SU-DHL-6 (cell line): ENCODE data around the gene GPR135.

Experiments
- H2AFZ ChIP-seq: fragments of 200-600 bp; sonication (generic); 2 replicates; pipeline ENCODE4 v1.6.1; 2014; ENCODE audit warnings: low read depth, mild to moderate bottlenecking, moderate library complexity, mixed read lengths, antibody characterized with exemption, low read length; ENCODE audit not compliant: severe bottlenecking
- H3F3A ChIP-seq: fragments of 200-600 bp; shearing (Covaris generic); 2 replicates; pipeline ENCODE4 v1.6.0; 2016; ENCODE audit warnings: antibody characterized with exemption, mild to moderate bottlenecking; ENCODE audit not compliant: insufficient read depth
- H3K27ac ChIP-seq: fragments of 200-600 bp; sonication (generic); 2 replicates; pipeline ENCODE4 v1.5.1; 2016; ENCODE audit warnings: low read depth, mild to moderate bottlenecking, low read length, moderate library complexity, mixed read lengths
- H3K27me3 ChIP-seq: fragments of 200-600 bp; sonication (generic), shearing (Covaris generic); 2 replicates; pipeline ENCODE4 v1.6.0; 2014; ENCODE audit warnings: mild to moderate bottlenecking, low read length
- H3K36me3 ChIP-seq: fragments of 200-600 bp; sonication (generic); 2 replicates; pipeline ENCODE4 v1.6.1; 2014; ENCODE audit warnings: mild to moderate bottlenecking, low read length, mixed read lengths
- H3K4me2 ChIP-seq: fragments of 300-600, 200-600 bp; shearing (Covaris generic), sonication (generic); 2 replicates; pipeline ENCODE4 v1.6.0; 2014; ENCODE audit warnings: low read length, low read depth, mild to moderate bottlenecking; ENCODE audit not compliant: poor library complexity, severe bottlenecking
- H3K4me3 ChIP-seq: fragments of 200-600 bp; sonication (generic); 2 replicates; pipeline ENCODE4 v1.5.1; 2014; ENCODE audit warnings: antibody characterized with exemption, low read length, mild to moderate bottlenecking, mixed read lengths; ENCODE audit not compliant: insufficient read depth, poor library complexity, severe bottlenecking
- H3K79me2 ChIP-seq: fragments of 200-600 bp; sonication (generic); 2 replicates; pipeline ENCODE4 v1.6.1; 2014; ENCODE audit warnings: mild to moderate bottlenecking, low read length, moderate library complexity; ENCODE audit not compliant: insufficient read depth
- H3K9ac ChIP-seq: fragments of 200-600 bp; sonication (generic); 2 replicates; pipeline ENCODE4 v1.7.0; 2014; ENCODE audit warnings: mild to moderate bottlenecking, low read length
- H3K9me2 ChIP-seq: fragments of 200-600 bp; sonication (generic); replicated peaks from 2 replicates; pipeline ENCODE4 v1.6.1; 2014; ENCODE audit warnings: low read length; ENCODE audit not compliant: insufficient read depth
- H3K9me3 ChIP-seq: fragments of 200-600 bp; sonication (generic); 2 replicates; pipeline ENCODE4 v1.6.1; 2014; ENCODE audit warnings: low read length, mixed read lengths; ENCODE audit not compliant: insufficient read depth
- H4K20me1 ChIP-seq: fragments of 200-600 bp; sonication (generic); 2 replicates; pipeline ENCODE4 v1.6.1; 2014; ENCODE audit warnings: low read depth, mild to moderate bottlenecking, antibody characterized with exemption, low read length, moderate library complexity, mixed read lengths
- EZH2phosphoT487 ChIP-seq: fragments of 200-600 bp; sonication (generic), shearing (Covaris generic); conservative IDR thresholded peaks from 2 replicates; pipeline ENCODE4 v1.6.1; 2018; ENCODE audit warnings: mild to moderate bottlenecking, antibody characterized with exemption, low read length, moderate library complexity, mixed read lengths
- TF ChIP-seq, protein P1 (sequence below): fragments of 200-600 bp; sonication (generic); IDR thresholded peaks from one replicate; pipeline ENCODE4 v1.5.1; 2017; ENCODE audit warnings: antibody characterized with exemption, mild to moderate bottlenecking, low read length, moderate library complexity; ENCODE audit not compliant: insufficient read depth, poor library complexity, severe bottlenecking

Gene GPR135

DNA sequence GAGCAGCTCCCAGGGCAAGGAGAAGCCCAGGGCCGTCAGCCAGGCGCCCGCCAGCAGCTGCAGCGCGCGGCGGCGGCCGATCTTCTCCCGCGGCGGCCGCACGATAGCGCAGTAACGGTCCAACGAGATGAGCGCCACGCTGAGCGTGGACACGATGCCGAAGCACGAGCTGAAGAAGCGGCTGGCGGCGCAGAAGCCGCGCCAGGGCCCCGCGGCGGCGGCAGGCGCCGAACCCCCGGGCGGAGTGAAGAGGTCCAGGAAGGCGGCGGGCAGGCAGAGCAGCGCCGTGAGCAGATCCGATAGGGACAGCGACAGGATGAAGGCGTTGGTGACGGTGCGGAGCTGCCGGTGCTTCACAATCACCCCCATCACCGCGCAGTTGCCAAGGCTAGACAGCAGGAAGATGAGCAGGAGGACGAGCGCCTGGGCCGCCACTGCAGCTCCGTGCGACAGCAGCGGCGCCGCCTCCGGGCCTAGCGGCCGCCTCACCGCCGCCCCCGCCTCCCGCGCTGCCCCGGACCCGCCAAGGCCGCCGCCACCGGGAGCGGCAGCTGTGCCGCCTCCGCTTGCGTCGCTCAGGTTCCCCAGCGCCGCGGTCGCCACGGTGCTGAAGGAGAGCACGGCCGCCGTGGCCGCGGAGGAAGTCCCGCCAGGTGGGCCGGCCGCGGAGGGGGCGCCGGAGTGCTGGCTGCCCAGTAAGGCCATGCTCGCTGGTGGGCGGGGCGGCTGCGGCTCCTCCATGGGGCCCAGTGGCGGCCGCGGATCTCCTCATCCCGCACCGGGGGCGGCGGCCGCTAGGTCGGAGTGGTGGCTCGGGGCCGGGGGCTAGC lies 479 bp downstream of the GPR135 start:
- peak overlapping the region; percentile 84 for H2AFZ ChIP-seq
- H3K9me2 ChIP-seq = no peaks in the 10 kb centered on the region
- peaks cover 19% of the 10 kb centered on the region for H3F3A ChIP-seq
- H3K36me3 ChIP-seq = no peaks in the 10 kb centered on the region; the same call in 1 of the 2 replicates
- no peaks in the 10 kb centered on the region for H4K20me1 ChIP-seq
- H3K9me3 ChIP-seq = no peaks in the 10 kb centered on the region
- H3K27ac ChIP-seq = no peak overlapping the region
- H3K4me3 ChIP-seq = peak overlapping the region; percentile 47
- TF ChIP-seq, protein P1, sequence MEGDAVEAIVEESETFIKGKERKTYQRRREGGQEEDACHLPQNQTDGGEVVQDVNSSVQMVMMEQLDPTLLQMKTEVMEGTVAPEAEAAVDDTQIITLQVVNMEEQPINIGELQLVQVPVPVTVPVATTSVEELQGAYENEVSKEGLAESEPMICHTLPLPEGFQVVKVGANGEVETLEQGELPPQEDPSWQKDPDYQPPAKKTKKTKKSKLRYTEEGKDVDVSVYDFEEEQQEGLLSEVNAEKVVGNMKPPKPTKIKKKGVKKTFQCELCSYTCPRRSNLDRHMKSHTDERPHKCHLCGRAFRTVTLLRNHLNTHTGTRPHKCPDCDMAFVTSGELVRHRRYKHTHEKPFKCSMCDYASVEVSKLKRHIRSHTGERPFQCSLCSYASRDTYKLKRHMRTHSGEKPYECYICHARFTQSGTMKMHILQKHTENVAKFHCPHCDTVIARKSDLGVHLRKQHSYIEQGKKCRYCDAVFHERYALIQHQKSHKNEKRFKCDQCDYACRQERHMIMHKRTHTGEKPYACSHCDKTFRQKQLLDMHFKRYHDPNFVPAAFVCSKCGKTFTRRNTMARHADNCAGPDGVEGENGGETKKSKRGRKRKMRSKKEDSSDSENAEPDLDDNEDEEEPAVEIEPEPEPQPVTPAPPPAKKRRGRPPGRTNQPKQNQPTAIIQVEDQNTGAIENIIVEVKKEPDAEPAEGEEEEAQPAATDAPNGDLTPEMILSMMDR = no peak
- TF ChIP-seq EZH2phosphoT487 = no peak
- H3K4me2 ChIP-seq = peak overlapping the region; percentile 72
- no peaks in the 10 kb centered on the region for H3K79me2 ChIP-seq
- no peaks in the 10 kb centered on the region for H3K27me3 ChIP-seq
- H3K9ac ChIP-seq = peak overlapping the region; percentile 58

DNA sequence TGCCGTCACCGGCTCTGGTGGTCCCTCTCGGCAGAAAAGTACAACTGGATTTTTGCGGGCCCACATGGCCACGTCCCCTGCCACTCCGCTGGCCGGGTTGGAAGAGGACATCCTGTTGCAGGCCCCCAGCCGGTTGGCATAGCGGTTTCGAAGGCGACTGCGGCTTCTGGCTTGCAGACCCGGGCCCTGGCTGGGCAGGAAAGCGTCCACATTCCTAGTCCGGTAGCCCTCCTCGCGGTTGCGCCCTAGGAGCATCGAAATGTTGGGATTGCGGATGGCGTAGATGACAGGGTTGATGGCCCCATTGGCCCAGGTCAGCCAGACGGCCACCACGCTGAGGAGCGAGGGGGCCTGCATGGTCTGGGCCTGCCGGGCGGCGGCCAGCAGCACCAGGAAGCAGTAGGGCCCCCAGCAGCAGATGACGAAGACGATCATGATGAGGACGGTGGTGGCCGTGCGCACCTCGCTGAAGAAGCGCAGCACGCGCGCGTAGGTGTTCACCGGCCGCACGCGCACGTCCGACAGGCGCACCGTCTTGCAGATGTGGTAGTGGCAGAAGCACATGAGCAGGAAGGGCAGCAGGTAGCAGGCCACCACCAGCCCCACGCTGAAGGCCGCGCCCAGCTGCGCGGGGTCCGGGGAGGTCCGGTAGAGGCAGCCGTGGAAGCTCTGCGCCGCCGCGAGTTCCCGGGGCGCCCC lies 1.2 kb downstream of the GPR135 start:
- H4K20me1 ChIP-seq = no peaks in the 10 kb centered on the region
- H3K36me3 ChIP-seq = no peaks in the 10 kb centered on the region; the same call in 1 of the 2 replicates
- peak overlapping the region; percentile 58 for H3K9ac ChIP-seq
- peak overlapping the region; percentile 72 for H3K4me2 ChIP-seq
- TF ChIP-seq, protein P1 = no peak
- TF ChIP-seq EZH2phosphoT487 = no peak
- no peaks in the 10 kb centered on the region for H3K9me3 ChIP-seq
- no peaks in the 10 kb centered on the region for H3K9me2 ChIP-seq
- no peak overlapping the region for H3K27ac ChIP-seq
- H3K79me2 ChIP-seq = no peaks in the 10 kb centered on the region
- peaks cover 19% of the 10 kb centered on the region for H3F3A ChIP-seq
- no peaks in the 10 kb centered on the region for H3K27me3 ChIP-seq
- peak overlapping the region; percentile 84 for H2AFZ ChIP-seq
- peak overlapping the region; percentile 47 for H3K4me3 ChIP-seq

DNA sequence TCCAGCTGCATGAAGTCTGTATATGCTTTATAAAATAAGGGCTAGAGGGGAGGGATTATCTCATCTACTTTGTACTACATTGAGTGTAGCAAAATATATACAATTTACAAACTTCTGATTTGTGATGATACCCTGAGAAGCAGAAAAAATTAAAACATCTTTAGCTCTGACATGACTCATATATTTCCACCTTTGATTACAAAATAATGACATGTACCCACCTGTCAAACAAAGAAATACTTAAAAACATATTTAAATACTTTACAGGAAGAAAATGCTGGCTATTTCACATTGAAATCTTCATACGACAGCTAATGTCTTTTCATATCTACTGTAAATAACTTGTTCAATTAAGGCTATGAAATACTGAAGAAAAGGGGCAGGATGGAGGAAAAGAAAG lies 3.3 kb downstream of the GPR135 start:
- TF ChIP-seq, protein P1 = no peak
- TF ChIP-seq EZH2phosphoT487 = no peak
- Histone ChIP-seq H3K36me3 (peaks cover 5% of the 10 kb centered on the region; the same call in 1 of the 2 replicates), H3K27ac (no peak overlapping the region), H3K27me3 (no peaks in the 10 kb centered on the region), H3K9me2 (no peaks in the 10 kb centered on the region), H3K9me3 (no peaks in the 10 kb centered on the region), H3K9ac (no peak overlapping the region), H3F3A (peaks cover 16% of the 10 kb centered on the region), H3K79me2 (no peaks in the 10 kb centered on the region), H2AFZ (no peak overlapping the region), H3K4me2 (no peak overlapping the region), H4K20me1 (no peaks in the 10 kb centered on the region), H3K4me3 (no peak overlapping the region)
